ENCODE data around the gene MRPL17. TPM values are rescaled to one million over a fixed set of nuclear protein-coding genes. Genes with fewer than 3 reads are reported as not detected.

MRPL17 gene
- total and polyA plus RNA-seq, 9 of the 15 experiments (the other 6 are each of a cell fraction or from before 2014, with no cell fraction given) = 33.9 to 81.6 (median 43.9) TPM

GRCh38 chr11:6727971-6728760 is 45.0 kb upstream of the MRPL17 start (continued):
- TF ChIP-seq ZNF324 (CRISPR knock-in tag; IDR thresholded peaks at IDR 0.05) (no peak), MCM5 (IDR thresholded peaks at IDR 0.05; ENCODE audit: low read depth) (no peak), SIX5 (IDR thresholded peaks at IDR 0.05; ENCODE audit: borderline replicate concordance in 1 of 2, insufficient read depth in 1 of 2, low read depth in 1 of 2, low read length in 2 of 2) (no peak), KDM1A (IDR thresholded peaks at IDR 0.05) (no peak), CBX2 (IDR thresholded peaks at IDR 0.05; ENCODE audit: insufficient read depth, low read length, poor library complexity, severe bottlenecking) (no peak), ZNF280B (CRISPR knock-in tag; IDR thresholded peaks at IDR 0.05) (no peak), ELF4 (CRISPR knock-in tag; IDR thresholded peaks at IDR 0.05) (no peak), ZZZ3 (IDR thresholded peaks at IDR 0.05) (no peak), GATAD2A (IDR thresholded peaks at IDR 0.05) (no peak), HNRNPK (IDR thresholded peaks at IDR 0.05; ENCODE audit: low read depth, low read length, poor library complexity, severe bottlenecking) (no peak), MNT (conservative IDR thresholded peaks at IDR 0.05) (no peak), NFE2 (IDR thresholded peaks at IDR 0.05; ENCODE audit: low read depth) (peak; percentile 97), NFE2L1 (tag; IDR thresholded peaks at IDR 0.05; ENCODE audit: borderline replicate concordance, low read depth) (peak; percentile 91), HNRNPLL (IDR thresholded peaks at IDR 0.05; ENCODE audit: low read depth, low read length, poor library complexity, severe bottlenecking) (no peak), ADNP (tag; IDR thresholded peaks at IDR 0.05) (no peak), EZH2 (IDR thresholded peaks at IDR 0.05; ENCODE audit: borderline replicate concordance, low read depth, low read length) (no peak), NFYB (IDR thresholded peaks at IDR 0.05; ENCODE audit: extremely low read depth, insufficient read length) (no peak), POLR3G (IDR thresholded peaks at IDR 0.05; ENCODE audit: extremely low read depth, insufficient read length, insufficient replicate concordance) (no peak), DEAF1 (CRISPR knock-in tag; IDR thresholded peaks at IDR 0.05) (no peak), ZNF695 (CRISPR knock-in tag; IDR thresholded peaks at IDR 0.05) (no peak), FOS (IDR thresholded peaks at IDR 0.05; ENCODE audit: extremely low read depth, insufficient read length) (no peak), KLF10 (CRISPR knock-in tag; IDR thresholded peaks at IDR 0.05) (no peak)
- TF ChIP-seq, protein P1, sequence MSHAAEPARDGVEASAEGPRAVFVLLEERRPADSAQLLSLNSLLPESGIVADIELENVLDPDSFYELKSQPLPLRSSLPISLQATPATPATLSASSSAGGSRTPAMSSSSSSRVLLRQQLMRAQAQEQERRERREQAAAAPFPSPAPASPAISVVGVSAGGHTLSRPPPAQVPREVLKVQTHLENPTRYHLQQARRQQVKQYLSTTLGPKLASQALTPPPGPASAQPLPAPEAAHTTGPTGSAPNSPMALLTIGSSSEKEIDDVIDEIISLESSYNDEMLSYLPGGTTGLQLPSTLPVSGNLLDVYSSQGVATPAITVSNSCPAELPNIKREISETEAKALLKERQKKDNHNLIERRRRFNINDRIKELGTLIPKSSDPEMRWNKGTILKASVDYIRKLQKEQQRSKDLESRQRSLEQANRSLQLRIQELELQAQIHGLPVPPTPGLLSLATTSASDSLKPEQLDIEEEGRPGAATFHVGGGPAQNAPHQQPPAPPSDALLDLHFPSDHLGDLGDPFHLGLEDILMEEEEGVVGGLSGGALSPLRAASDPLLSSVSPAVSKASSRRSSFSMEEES (CRISPR knock-in tag; IDR thresholded peaks at IDR 0.05) = no peak

Data from K562 (cell line).